Naive thymus-derived CD4-positive, alpha-beta T cell (primary cell): Measurements from ENCODE around the gene EXOG. TPM values are rescaled to one million over a fixed set of nuclear protein-coding genes. Genes with fewer than 3 reads are reported as not detected.

Experiments
- ATAC-seq: fragments of 150-1000 bp; cut with Tn5 transposase; 2 replicates; pipeline ENCODE4 v1.10.0; 2021; ENCODE audit warnings: mild to moderate bottlenecking, moderate library complexity
- CTCF ChIA-PET: fragments of 350-600 bp; sonication (Branson Sonifier 250); formaldehyde crosslinking; loops from one replicate; lab custom pipeline; 2021; ENCODE audit warnings: antibody characterized with exemption; lab: Charles Lee
- POLR2A ChIA-PET: fragments of 350-600 bp; sonication (Branson Sonifier 250); formaldehyde crosslinking; loops from one replicate; lab custom pipeline; 2021; ENCODE audit warnings: antibody characterized with exemption, inconsistent platforms; lab: Charles Lee
- DNase-seq, 9 donors: peaks; one replicate each; pipeline versions ENCODE4 v3.0.0 to v3.0.0-alpha.2; 2020 to 2022; ENCODE audit warnings: mixed read lengths in 1 of 9
- H3K27ac ChIP-seq: one replicate; pipeline ENCODE4 v1.7.0; 2013; ENCODE audit warnings: mild to moderate bottlenecking, low read depth, low read length, moderate library complexity
- H3K27me3 ChIP-seq, 2 donors: one replicate each; pipeline ENCODE4 v1.7.0; 2013; ENCODE audit warnings: low read length in 2 of 2, mild to moderate bottlenecking in 2 of 2, moderate library complexity in 2 of 2; ENCODE audit not compliant: control insufficient read depth in 2 of 2, insufficient read depth in 2 of 2
- H3K36me3 ChIP-seq, 3 experiments: 1 replicate in 2 of 3; 2 replicates in 1 of 3; pipeline ENCODE4 v1.7.0; 2013; ENCODE audit warnings: low read length in 3 of 3, mild to moderate bottlenecking in 3 of 3, moderate library complexity in 1 of 3; ENCODE audit not compliant: insufficient read depth in 3 of 3, control insufficient read depth in 2 of 3
- H3K4me1 ChIP-seq, 2 donors: one replicate each; pipeline ENCODE4 v1.7.0; 2013; ENCODE audit warnings: low read length in 2 of 2, mild to moderate bottlenecking in 2 of 2, moderate library complexity in 1 of 2; ENCODE audit not compliant: control insufficient read depth in 2 of 2, insufficient read depth in 2 of 2
- H3K4me3 ChIP-seq: 2 replicates; pipeline ENCODE4 v1.7.0; 2013; ENCODE audit warnings: mild to moderate bottlenecking, low read length
- H3K9me3 ChIP-seq, 3 experiments: 1 replicate in 2 of 3; 2 replicates in 1 of 3; pipeline ENCODE4 v1.7.0; 2013; ENCODE audit warnings: low read length in 3 of 3; ENCODE audit not compliant: control insufficient read depth in 2 of 3
- H3K27ac Mint-ChIP-seq, 9 donors: one replicate each; pipeline ENCODE4 v1.8.0; 2020 to 2022; ENCODE audit warnings: mixed read lengths in 9 of 9, mild to moderate bottlenecking in 8 of 9, moderate library complexity in 5 of 9, inconsistent platforms in 2 of 9
- H3K27me3 Mint-ChIP-seq, 5 donors: one replicate each; pipeline ENCODE4 v1.8.0; 2021 to 2022; ENCODE audit warnings: mixed read lengths in 5 of 5, mild to moderate bottlenecking in 1 of 5
- H3K36me3 Mint-ChIP-seq, 5 donors: one replicate each; pipeline ENCODE4 v1.8.0; 2020 to 2022; ENCODE audit warnings: mixed read lengths in 5 of 5, mild to moderate bottlenecking in 3 of 5, inconsistent platforms in 1 of 5
- H3K4me1 Mint-ChIP-seq, 7 donors: one replicate each; pipeline ENCODE4 v1.8.0; 2020 to 2022; ENCODE audit warnings: mixed read lengths in 7 of 7, mild to moderate bottlenecking in 3 of 7, inconsistent platforms in 1 of 7
- H3K4me3 Mint-ChIP-seq, 10 donors: one replicate each; pipeline ENCODE4 v1.8.0; 2020 to 2022; ENCODE audit warnings: mild to moderate bottlenecking in 10 of 10, mixed read lengths in 10 of 10, moderate library complexity in 6 of 10, inconsistent platforms in 2 of 10
- H3K9me3 Mint-ChIP-seq, 11 donors: one replicate each; pipeline ENCODE4 v1.8.0; 2020 to 2022; ENCODE audit warnings: mixed read lengths in 11 of 11, mild to moderate bottlenecking in 4 of 11, inconsistent platforms in 1 of 11, moderate library complexity in 1 of 11
- intact Hi-C, 2 donors: fragments of 100-400 bp; cut with micrococcal nuclease; formaldehyde crosslinking; loops; one replicate each; pipeline ENCODE4 v1.15.1; 2023
- polyA plus RNA-seq, 2 donors: library from polyadenylated mRNA; unstranded; fragments of 300-500 nt; fragmentation: Illumina TruSeq; gene quantifications; one replicate each; pipeline ENCODE4 v1.2.3, GENCODE V29; 2021
- total RNA-seq, 6 experiments: library from RNA in 5 of 6; stranded (reverse) in 5 of 6; gene quantifications; 1 replicate in 5 of 6; 2 replicates in 1 of 6; pipeline ENCODE4 v1.2.3 and lab custom pipeline; 2021 to 2026

EXOG gene
- total and polyA plus RNA-seq, 7 experiments from 2014 or later, result 6.1 to 31.0 (median 20.7) TPM

GRCh38 chr3:38554127-38554827 is 58.1 kb downstream of the EXOG start:
- Histone ChIP-seq H3K27me3 (no peaks in the 10 kb centered on the region), H3K4me1 (no peaks in the 10 kb centered on the region), H3K4me3 (no peak overlapping the region), H3K36me3 (no peaks in the 10 kb centered on the region), H3K27ac (no peak overlapping the region), H3K9me3 (peaks cover 0 to 2% (median 0%) of the 10 kb centered on the region in 3 experiments)
- intact Hi-C loops, result no loop called here
- CTCF ChIA-PET, result interaction anchor here (1.6 kb wide), 1 partner anchor 33 kb away, joined by 3 read pairs; no protein-coding TSS in a partner anchor
- Mint-ChIP-seq H3K4me1 (no peaks in the 10 kb centered on the region), H3K36me3 (no peaks in the 10 kb centered on the region), H3K27ac (peak overlapping the region in 1 of 9 donors; percentile 39), H3K9me3 (peaks cover 0 to 9% (median 0%) of the 10 kb centered on the region in 11 donors), H3K27me3 (peaks cover 0 to 14% (median 0%) of the 10 kb centered on the region in 5 donors), H3K4me3 (no peak overlapping the region)
- ATAC-seq, result no peak
- POLR2A ChIA-PET, result no interaction called here
- DNase-seq, result no peak

- peaks cover 0 to 2% (median 0%) of the 10 kb centered on the region in 3 experiments for H3K9me3 ChIP-seq
- Mint-ChIP-seq H3K9me3 (peaks cover 0 to 9% (median 0%) of the 10 kb centered on the region in 11 donors), H3K36me3 (no peaks in the 10 kb centered on the region), H3K27me3 (peaks cover 0 to 14% (median 0%) of the 10 kb centered on the region in 5 donors), H3K4me1 (no peaks in the 10 kb centered on the region), H3K4me3 (no peak overlapping the region), H3K27ac (no peak overlapping the region)
- no peaks in the 10 kb centered on the region for H3K27me3 ChIP-seq
- no peaks in the 10 kb centered on the region for H3K4me1 ChIP-seq
- ChIA-PET POLR2A (no interaction called here), CTCF (interaction anchor here (1.6 kb wide), 1 partner anchor 34 kb away, joined by 3 read pairs; no protein-coding TSS in a partner anchor)
- ATAC-seq (no peak), DNase-seq (no peak)
- no peak overlapping the region for H3K27ac ChIP-seq
- H3K36me3 ChIP-seq, result no peaks in the 10 kb centered on the region
- H3K4me3 ChIP-seq, result no peak overlapping the region
- intact Hi-C loops, result no loop called here
Measured at GRCh38 chr3:38555149-38555840, 59.2 kb downstream of the EXOG start.

GRCh38 chr3:38555926-38556325 is 59.8 kb downstream of the EXOG start:
- H3K4me3 ChIP-seq, result no peak overlapping the region
- Mint-ChIP-seq H3K27ac (no peak overlapping the region), H3K4me3 (no peak overlapping the region), H3K9me3 (peaks cover 0 to 9% (median 0%) of the 10 kb centered on the region in 11 donors), H3K27me3 (peaks cover 0 to 14% (median 0%) of the 10 kb centered on the region in 5 donors), H3K36me3 (no peaks in the 10 kb centered on the region), H3K4me1 (no peaks in the 10 kb centered on the region)
- H3K9me3 ChIP-seq, result peaks cover 0 to 2% (median 0%) of the 10 kb centered on the region in 3 experiments
- ChIA-PET CTCF (interaction anchor here (0.6 kb wide), 1 partner anchor 14 kb away, joined by 4 read pairs; no protein-coding TSS in a partner anchor), POLR2A (no interaction called here)
- intact Hi-C loops, result no loop called here
- no peak overlapping the region for H3K27ac ChIP-seq
- H3K27me3 ChIP-seq, result no peaks in the 10 kb centered on the region
- H3K4me1 ChIP-seq, result no peaks in the 10 kb centered on the region
- no peaks in the 10 kb centered on the region for H3K36me3 ChIP-seq
- no peak for ATAC-seq
- no peak for DNase-seq

GRCh38 chr3:38556640-38557358 is 60.7 kb downstream of the EXOG start:
- H3K4me1 ChIP-seq, result no peaks in the 10 kb centered on the region
- H3K9me3 Mint-ChIP-seq, result peaks cover 0 to 9% (median 0%) of the 10 kb centered on the region in 11 donors
- H3K27me3 Mint-ChIP-seq, result peaks cover 0 to 14% (median 0%) of the 10 kb centered on the region in 5 donors
- DNase-seq (no peak), ATAC-seq (peak; percentile 16)
- no peaks in the 10 kb centered on the region for H3K4me1 Mint-ChIP-seq
- no peaks in the 10 kb centered on the region for H3K36me3 Mint-ChIP-seq
- H3K9me3 ChIP-seq, result peaks cover 0 to 2% (median 0%) of the 10 kb centered on the region in 3 experiments
- intact Hi-C loops, result no loop called here
- H3K36me3 ChIP-seq, result no peaks in the 10 kb centered on the region
- H3K4me3 ChIP-seq, result no peak overlapping the region
- no peak overlapping the region for H3K4me3 Mint-ChIP-seq
- H3K27ac Mint-ChIP-seq, result no peak overlapping the region
- CTCF ChIA-PET, result interaction anchor here (0.6 kb wide), 1 partner anchor 14 kb away, joined by 4 read pairs; no protein-coding TSS in a partner anchor
- H3K27me3 ChIP-seq, result no peaks in the 10 kb centered on the region
- H3K27ac ChIP-seq, result no peak overlapping the region
- POLR2A ChIA-PET, result no interaction called here

GRCh38 chr3:38558864-38559263 is 62.7 kb downstream of the EXOG start:
- peaks cover 0 to 7% (median 0%) of the 10 kb centered on the region in 11 donors for H3K9me3 Mint-ChIP-seq
- Histone ChIP-seq H3K4me3 (no peak overlapping the region), H3K4me1 (no peaks in the 10 kb centered on the region), H3K9me3 (peaks cover 0 to 2% (median 0%) of the 10 kb centered on the region in 3 experiments), H3K36me3 (no peaks in the 10 kb centered on the region), H3K27ac (no peak overlapping the region), H3K27me3 (no peaks in the 10 kb centered on the region)
- no peak for ATAC-seq
- intact Hi-C loops, result no loop called here
- H3K36me3 Mint-ChIP-seq, result no peaks in the 10 kb centered on the region
- no peak overlapping the region for H3K4me3 Mint-ChIP-seq
- POLR2A ChIA-PET, result no interaction called here
- DNase-seq, result no peak
- peaks cover 0 to 14% (median 0%) of the 10 kb centered on the region in 5 donors for H3K27me3 Mint-ChIP-seq
- H3K4me1 Mint-ChIP-seq, result peaks cover 0 to under 1% (median 0%) of the 10 kb centered on the region in 7 donors
- H3K27ac Mint-ChIP-seq, result no peak overlapping the region
- CTCF ChIA-PET, result interaction anchor here (0.7 kb wide), 1 partner anchor 285 kb away, joined by 3 read pairs; no protein-coding TSS in a partner anchor

- ATAC-seq, result no peak
- Histone ChIP-seq H3K4me1 (no peaks in the 10 kb centered on the region), H3K4me3 (no peak overlapping the region), H3K27me3 (no peaks in the 10 kb centered on the region), H3K27ac (no peak overlapping the region), H3K9me3 (no peaks in the 10 kb centered on the region), H3K36me3 (no peaks in the 10 kb centered on the region)
- ChIA-PET POLR2A (no interaction called here), CTCF (no interaction called here)
- intact Hi-C loops, result no loop called here
- H3K4me3 Mint-ChIP-seq, result no peak overlapping the region
- DNase-seq, result no peak
- H3K9me3 Mint-ChIP-seq, result no peaks in the 10 kb centered on the region
- H3K27me3 Mint-ChIP-seq, result peaks cover 0 to 14% (median 0%) of the 10 kb centered on the region in 5 donors
- peaks cover 0 to 2% (median 0%) of the 10 kb centered on the region in 7 donors for H3K4me1 Mint-ChIP-seq
- H3K36me3 Mint-ChIP-seq, result no peaks in the 10 kb centered on the region
- H3K27ac Mint-ChIP-seq, result no peak overlapping the region
Measured at GRCh38 chr3:38560284-38560683, 64.1 kb downstream of the EXOG start.
